Naive thymus-derived CD4-positive, alpha-beta T cell (primary cell): Measurements from ENCODE around the gene TBX19. TPM values are rescaled to one million over a fixed set of nuclear protein-coding genes. Genes with fewer than 3 reads are reported as not detected.

Source experiments
- ATAC-seq: fragments of 150-1000 bp; cut with Tn5 transposase; 2 replicates; pipeline ENCODE4 v1.10.0; 2021; ENCODE audit warnings: mild to moderate bottlenecking, moderate library complexity
- CTCF ChIA-PET: fragments of 350-600 bp; sonication (Branson Sonifier 250); formaldehyde crosslinking; loops from one replicate; lab custom pipeline; 2021; ENCODE audit warnings: antibody characterized with exemption; lab: Charles Lee
- POLR2A ChIA-PET: fragments of 350-600 bp; sonication (Branson Sonifier 250); formaldehyde crosslinking; loops from one replicate; lab custom pipeline; 2021; ENCODE audit warnings: antibody characterized with exemption, inconsistent platforms; lab: Charles Lee
- DNase-seq, 9 donors: peaks; one replicate each; pipeline versions ENCODE4 v3.0.0 to v3.0.0-alpha.2; 2020 to 2022; ENCODE audit warnings: mixed read lengths in 1 of 9
- H3K27ac ChIP-seq: one replicate; pipeline ENCODE4 v1.7.0; 2013; ENCODE audit warnings: mild to moderate bottlenecking, low read depth, low read length, moderate library complexity
- H3K27me3 ChIP-seq, 2 donors: one replicate each; pipeline ENCODE4 v1.7.0; 2013; ENCODE audit warnings: low read length in 2 of 2, mild to moderate bottlenecking in 2 of 2, moderate library complexity in 2 of 2; ENCODE audit not compliant: control insufficient read depth in 2 of 2, insufficient read depth in 2 of 2
- H3K36me3 ChIP-seq, 3 experiments: 1 replicate in 2 of 3; 2 replicates in 1 of 3; pipeline ENCODE4 v1.7.0; 2013; ENCODE audit warnings: low read length in 3 of 3, mild to moderate bottlenecking in 3 of 3, moderate library complexity in 1 of 3; ENCODE audit not compliant: insufficient read depth in 3 of 3, control insufficient read depth in 2 of 3
- H3K4me1 ChIP-seq, 2 donors: one replicate each; pipeline ENCODE4 v1.7.0; 2013; ENCODE audit warnings: low read length in 2 of 2, mild to moderate bottlenecking in 2 of 2, moderate library complexity in 1 of 2; ENCODE audit not compliant: control insufficient read depth in 2 of 2, insufficient read depth in 2 of 2
- H3K4me3 ChIP-seq: 2 replicates; pipeline ENCODE4 v1.7.0; 2013; ENCODE audit warnings: mild to moderate bottlenecking, low read length
- H3K9me3 ChIP-seq, 3 experiments: 1 replicate in 2 of 3; 2 replicates in 1 of 3; pipeline ENCODE4 v1.7.0; 2013; ENCODE audit warnings: low read length in 3 of 3; ENCODE audit not compliant: control insufficient read depth in 2 of 3
- H3K27ac Mint-ChIP-seq, 9 donors: one replicate each; pipeline ENCODE4 v1.8.0; 2020 to 2022; ENCODE audit warnings: mixed read lengths in 9 of 9, mild to moderate bottlenecking in 8 of 9, moderate library complexity in 5 of 9, inconsistent platforms in 2 of 9
- H3K27me3 Mint-ChIP-seq, 5 donors: one replicate each; pipeline ENCODE4 v1.8.0; 2021 to 2022; ENCODE audit warnings: mixed read lengths in 5 of 5, mild to moderate bottlenecking in 1 of 5
- H3K36me3 Mint-ChIP-seq, 5 donors: one replicate each; pipeline ENCODE4 v1.8.0; 2020 to 2022; ENCODE audit warnings: mixed read lengths in 5 of 5, mild to moderate bottlenecking in 3 of 5, inconsistent platforms in 1 of 5
- H3K4me1 Mint-ChIP-seq, 7 donors: one replicate each; pipeline ENCODE4 v1.8.0; 2020 to 2022; ENCODE audit warnings: mixed read lengths in 7 of 7, mild to moderate bottlenecking in 3 of 7, inconsistent platforms in 1 of 7
- H3K4me3 Mint-ChIP-seq, 10 donors: one replicate each; pipeline ENCODE4 v1.8.0; 2020 to 2022; ENCODE audit warnings: mild to moderate bottlenecking in 10 of 10, mixed read lengths in 10 of 10, moderate library complexity in 6 of 10, inconsistent platforms in 2 of 10
- H3K9me3 Mint-ChIP-seq, 11 donors: one replicate each; pipeline ENCODE4 v1.8.0; 2020 to 2022; ENCODE audit warnings: mixed read lengths in 11 of 11, mild to moderate bottlenecking in 4 of 11, inconsistent platforms in 1 of 11, moderate library complexity in 1 of 11
- intact Hi-C, 2 donors: fragments of 100-400 bp; cut with micrococcal nuclease; formaldehyde crosslinking; loops; one replicate each; pipeline ENCODE4 v1.15.1; 2023
- polyA plus RNA-seq, 2 donors: library from polyadenylated mRNA; unstranded; fragments of 300-500 nt; fragmentation: Illumina TruSeq; gene quantifications; one replicate each; pipeline ENCODE4 v1.2.3, GENCODE V29; 2021
- total RNA-seq, 6 experiments: library from RNA in 5 of 6; stranded (reverse) in 5 of 6; gene quantifications; 1 replicate in 5 of 6; 2 replicates in 1 of 6; pipeline ENCODE4 v1.2.3 and lab custom pipeline; 2021 to 2026

TBX19 gene
- total and polyA plus RNA-seq, 7 experiments from 2014 or later: 1.1 to 4.5 (median 2.2) TPM

GRCh38 chr1:168285971-168286927 lies 5.6 kb downstream of the TBX19 start:
- intact Hi-C loops: loop anchor here in 1 of 2 donors (5.0 kb wide), 1 partner anchor 49 kb away; no protein-coding TSS in a partner anchor
- Mint-ChIP-seq H3K9me3 (no peaks in the 10 kb centered on the region), H3K4me3 (no peak overlapping the region), H3K36me3 (peaks cover 0 to 12% (median 0%) of the 10 kb centered on the region in 5 donors), H3K27me3 (no peaks in the 10 kb centered on the region), H3K4me1 (peaks cover 0 to 23% (median 10%) of the 10 kb centered on the region in 7 donors), H3K27ac (no peak overlapping the region)
- DNase-seq (no peak), ATAC-seq (no peak)
- Histone ChIP-seq H3K4me3 (no peak overlapping the region), H3K4me1 (no peaks in the 10 kb centered on the region), H3K9me3 (no peaks in the 10 kb centered on the region), H3K27me3 (no peaks in the 10 kb centered on the region), H3K27ac (no peak overlapping the region), H3K36me3 (no peaks in the 10 kb centered on the region)
- POLR2A ChIA-PET: interaction anchor here (1.0 kb wide), 1 partner anchor 10 kb away, joined by 3 read pairs; no protein-coding TSS in a partner anchor
- CTCF ChIA-PET: no interaction called here

- Mint-ChIP-seq H3K9me3 (no peaks in the 10 kb centered on the region), H3K4me3 (no peak overlapping the region), H3K27me3 (no peaks in the 10 kb centered on the region), H3K27ac (no peak overlapping the region), H3K36me3 (peaks cover 0 to 16% (median 0%) of the 10 kb centered on the region in 5 donors), H3K4me1 (peaks cover 0 to 23% (median 10%) of the 10 kb centered on the region in 7 donors)
- Histone ChIP-seq H3K4me1 (no peaks in the 10 kb centered on the region), H3K9me3 (no peaks in the 10 kb centered on the region), H3K27ac (no peak overlapping the region), H3K4me3 (no peak overlapping the region), H3K27me3 (no peaks in the 10 kb centered on the region), H3K36me3 (no peaks in the 10 kb centered on the region)
- DNase-seq: no peak
- ChIA-PET CTCF (no interaction called here), POLR2A (interaction anchor here (1.0 kb wide), 1 partner anchor 11 kb away, joined by 3 read pairs; no protein-coding TSS in a partner anchor)
- peak; percentile 44 for ATAC-seq
- intact Hi-C loops: loop anchor here in 1 of 2 donors (5.0 kb wide), 1 partner anchor 50 kb away; no protein-coding TSS in a partner anchor
These were observed 6.6 kb downstream of the TBX19 start for GRCh38 chr1:168287237-168287664.

DNA sequence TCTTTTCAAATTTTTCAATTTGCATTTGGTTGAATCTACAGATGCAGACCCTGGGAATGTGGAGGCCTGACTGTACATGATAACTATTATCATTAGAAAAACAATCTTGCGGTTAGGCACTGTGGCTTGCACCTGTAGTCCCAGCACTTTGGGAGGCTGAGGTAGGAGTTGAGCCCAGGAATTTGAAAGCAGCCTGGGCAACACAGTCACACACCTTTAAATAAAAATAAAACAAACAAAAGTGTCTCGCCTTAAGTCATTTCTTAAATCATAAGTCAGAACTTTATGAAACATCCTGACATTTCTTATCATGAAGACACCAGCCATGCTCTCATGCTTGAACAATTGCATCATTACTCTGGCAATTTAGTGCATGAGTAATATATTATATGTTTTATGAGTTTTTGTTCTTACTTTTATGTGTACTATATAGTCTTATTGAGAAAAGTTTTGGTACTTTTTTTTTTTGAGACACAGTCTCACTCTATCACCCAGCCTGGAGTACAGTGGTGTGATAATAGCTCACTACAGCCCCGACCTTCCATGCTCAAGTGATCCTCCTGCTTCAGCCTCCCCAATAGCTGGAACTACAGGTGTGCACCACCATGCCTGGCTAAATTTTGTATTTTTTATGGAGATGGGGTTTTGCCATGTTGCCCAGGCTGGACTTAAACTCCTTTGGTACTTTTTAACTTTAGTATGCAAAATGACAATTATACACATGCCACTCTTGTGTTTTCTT lies 7.8 kb downstream of the TBX19 start:
- Histone ChIP-seq H3K27me3 (no peaks in the 10 kb centered on the region), H3K9me3 (no peaks in the 10 kb centered on the region), H3K27ac (no peak overlapping the region), H3K36me3 (no peaks in the 10 kb centered on the region), H3K4me3 (no peak overlapping the region), H3K4me1 (no peaks in the 10 kb centered on the region)
- Mint-ChIP-seq H3K27ac (no peak overlapping the region), H3K4me3 (no peak overlapping the region), H3K4me1 (peaks cover 0 to 23% (median 10%) of the 10 kb centered on the region in 7 donors), H3K27me3 (no peaks in the 10 kb centered on the region), H3K36me3 (peaks cover 0 to 24% (median 7%) of the 10 kb centered on the region in 5 donors), H3K9me3 (no peaks in the 10 kb centered on the region)
- ATAC-seq (no peak), DNase-seq (no peak)
- ChIA-PET POLR2A (no interaction called here), CTCF (no interaction called here)
- intact Hi-C loops: loop anchor here in 1 of 2 donors (5.0 kb wide), 1 partner anchor 51 kb away; no protein-coding TSS in a partner anchor

DNA sequence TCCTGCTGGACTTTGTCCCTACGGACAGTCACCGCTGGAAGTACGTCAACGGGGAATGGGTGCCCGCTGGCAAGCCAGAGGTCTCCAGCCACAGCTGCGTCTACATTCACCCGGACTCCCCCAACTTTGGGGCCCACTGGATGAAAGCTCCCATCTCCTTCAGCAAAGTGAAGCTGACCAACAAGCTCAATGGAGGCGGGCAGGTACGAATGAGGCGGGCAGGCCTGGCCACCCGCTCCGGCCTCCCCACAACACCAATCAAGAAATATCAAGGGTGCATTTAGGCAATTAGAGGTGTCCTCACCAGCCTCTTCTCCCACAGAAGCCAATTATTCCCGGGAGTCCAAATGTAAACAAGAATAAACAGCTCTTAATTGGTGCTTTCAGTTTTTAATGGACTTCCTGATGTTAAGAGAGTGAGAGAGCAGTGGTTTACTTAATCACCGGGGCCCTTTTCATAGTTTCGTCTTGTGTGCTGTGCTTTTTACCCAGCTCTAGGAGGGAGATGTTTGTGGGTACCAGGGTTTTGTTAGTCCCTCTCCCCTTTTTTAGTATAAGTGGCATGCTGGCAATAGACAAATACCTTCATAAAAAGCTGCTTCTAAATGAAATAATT lies 10.7 kb downstream of the TBX19 start:
- H3K4me1 Mint-ChIP-seq: peaks cover 0 to 13% (median 0%) of the 10 kb centered on the region in 7 donors
- POLR2A ChIA-PET: no interaction called here

DNA sequence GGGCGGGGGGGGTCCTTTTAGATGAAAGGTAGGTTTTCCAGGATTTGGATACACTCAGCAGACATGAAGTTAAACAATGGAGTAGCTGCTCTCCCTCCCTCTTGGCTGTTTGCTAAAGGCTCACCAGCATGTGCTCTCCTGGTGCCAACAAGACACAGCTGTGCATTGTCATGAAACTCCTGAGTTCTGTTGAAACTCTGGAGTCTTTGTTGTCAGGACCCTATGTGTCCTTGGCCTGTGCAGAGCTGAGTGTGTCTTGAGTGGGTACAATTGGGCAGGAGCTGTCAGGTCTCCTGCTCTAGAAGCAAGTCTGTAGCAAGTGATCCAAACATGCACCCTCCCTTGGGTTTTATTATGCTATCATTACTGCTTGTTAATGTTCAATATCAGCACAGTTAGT lies 12.7 kb downstream of the TBX19 start:
- H3K4me3 ChIP-seq: no peak overlapping the region
- ATAC-seq: no peak
- Mint-ChIP-seq H3K27ac (no peak overlapping the region), H3K36me3 (peaks cover 0 to 27% (median 15%) of the 10 kb centered on the region in 5 donors), H3K4me3 (no peak overlapping the region), H3K9me3 (peaks cover 0 to 1% (median 0%) of the 10 kb centered on the region in 11 donors), H3K27me3 (no peaks in the 10 kb centered on the region), H3K4me1 (no peaks in the 10 kb centered on the region)
- H3K27ac ChIP-seq: no peak overlapping the region
- CTCF ChIA-PET: interaction anchor here (0.7 kb wide), 1 partner anchor 75 kb away, joined by 3 read pairs; no protein-coding TSS in a partner anchor
- H3K36me3 ChIP-seq: no peaks in the 10 kb centered on the region
- no peaks in the 10 kb centered on the region for H3K27me3 ChIP-seq
- DNase-seq: no peak
- POLR2A ChIA-PET: no interaction called here
- no peaks in the 10 kb centered on the region for H3K9me3 ChIP-seq
- H3K4me1 ChIP-seq: no peaks in the 10 kb centered on the region
- intact Hi-C loops: no loop called here

More for the DNA sequence above, 10.7 kb downstream of the TBX19 start:
- no peaks in the 10 kb centered on the region for H3K27me3 ChIP-seq
- no peak overlapping the region for H3K27ac ChIP-seq
- no peak overlapping the region for H3K4me3 Mint-ChIP-seq
- H3K4me3 ChIP-seq: no peak overlapping the region
- H3K9me3 ChIP-seq: no peaks in the 10 kb centered on the region
- no peak for DNase-seq
- ATAC-seq: no peak
- no peaks in the 10 kb centered on the region for H3K27me3 Mint-ChIP-seq
- no peak overlapping the region for H3K27ac Mint-ChIP-seq
- intact Hi-C loops: no loop called here
- CTCF ChIA-PET: interaction anchor here (0.6 kb wide), 1 partner anchor 999 kb away, joined by 5 read pairs; no protein-coding TSS in a partner anchor
- peaks cover 0 to 1% (median 0%) of the 10 kb centered on the region in 11 donors for H3K9me3 Mint-ChIP-seq
- no peaks in the 10 kb centered on the region for H3K4me1 ChIP-seq
- no peaks in the 10 kb centered on the region for H3K36me3 ChIP-seq
- peaks cover 0 to 26% (median 8%) of the 10 kb centered on the region in 5 donors for H3K36me3 Mint-ChIP-seq
